Dendritic cell treated with granulocyte-macrophage colony-stimulating factor and Interleukin-4, amounts not matched to agents 40 ng/mL and 50 ng/mL, for 4 days (primary cell): ENCODE results near the gene RIT2.

ENCODE experiments used
- H3K27ac Mint-ChIP-seq: one replicate; pipeline ENCODE4 v1.8.0; 2022; ENCODE audit warnings: mild to moderate bottlenecking, mixed read lengths
- H3K27me3 Mint-ChIP-seq: one replicate; pipeline ENCODE4 v1.8.0; 2022; ENCODE audit warnings: mild to moderate bottlenecking, mixed read lengths
- H3K36me3 Mint-ChIP-seq: one replicate; pipeline ENCODE4 v1.8.0; 2022; ENCODE audit warnings: low read depth, mixed read lengths
- H3K4me1 Mint-ChIP-seq: one replicate; pipeline ENCODE4 v1.8.0; 2022; ENCODE audit warnings: low read depth, mixed read lengths
- H3K4me3 Mint-ChIP-seq: one replicate; pipeline ENCODE4 v1.8.0; 2022; ENCODE audit warnings: mild to moderate bottlenecking, moderate library complexity, mixed read lengths
- H3K9me3 Mint-ChIP-seq: one replicate; pipeline ENCODE4 v1.8.0; 2022; ENCODE audit warnings: mixed read lengths
- intact Hi-C: fragments of 100-400 bp; cut with micrococcal nuclease; formaldehyde crosslinking; loops from one replicate; pipeline ENCODE4 v1.15.0; 2022

Gene RIT2

DNA sequence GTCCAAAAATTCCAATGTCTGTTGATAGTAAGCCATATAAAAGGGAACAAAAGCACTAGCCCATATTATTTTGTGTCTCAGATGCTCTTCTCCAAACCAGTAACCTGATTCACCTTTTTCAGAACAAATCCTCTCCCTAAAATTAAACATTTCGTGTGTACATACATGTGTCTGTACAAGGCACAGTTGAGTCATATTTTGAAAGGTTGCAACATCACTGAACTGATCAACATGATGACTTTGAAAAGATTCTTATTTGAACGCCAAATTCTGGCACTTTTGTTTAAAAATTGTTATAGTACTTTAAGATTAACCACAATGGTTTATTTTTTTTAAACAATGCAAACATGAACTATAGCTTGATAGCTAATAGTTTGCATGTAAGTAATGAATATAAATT lies 102.5 kb downstream of the RIT2 start:
- H3K27me3 Mint-ChIP-seq, result no peaks in the 10 kb centered on the region
- no peak overlapping the region for H3K27ac Mint-ChIP-seq
- no peaks in the 10 kb centered on the region for H3K36me3 Mint-ChIP-seq
- intact Hi-C loops, result no loop called here
- no peaks in the 10 kb centered on the region for H3K4me1 Mint-ChIP-seq
- H3K9me3 Mint-ChIP-seq, result no peaks in the 10 kb centered on the region
- H3K4me3 Mint-ChIP-seq, result no peak overlapping the region

DNA sequence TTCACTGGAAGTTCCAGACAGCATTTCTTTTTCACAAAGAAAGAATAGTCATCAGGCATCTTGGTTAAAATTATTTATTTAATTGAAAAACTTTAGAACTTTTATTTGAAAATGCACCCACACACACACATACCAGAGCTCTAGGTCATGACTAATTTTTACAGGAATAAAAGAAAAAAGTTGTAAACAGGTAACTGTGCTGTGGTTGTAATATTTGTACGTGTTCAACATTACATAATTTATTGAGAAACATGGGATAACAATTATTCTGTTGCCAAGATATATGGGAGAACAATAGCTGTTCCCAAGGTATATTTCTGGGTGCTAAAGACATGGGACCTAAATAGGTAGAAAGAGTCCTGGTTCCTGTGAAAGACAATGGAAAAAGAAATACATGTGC lies 104.9 kb downstream of the RIT2 start:
- no peaks in the 10 kb centered on the region for H3K36me3 Mint-ChIP-seq
- no peaks in the 10 kb centered on the region for H3K4me1 Mint-ChIP-seq
- no peak overlapping the region for H3K4me3 Mint-ChIP-seq
- no peaks in the 10 kb centered on the region for H3K27me3 Mint-ChIP-seq
- H3K27ac Mint-ChIP-seq, result no peak overlapping the region
- no peaks in the 10 kb centered on the region for H3K9me3 Mint-ChIP-seq
- intact Hi-C loops, result no loop called here

DNA sequence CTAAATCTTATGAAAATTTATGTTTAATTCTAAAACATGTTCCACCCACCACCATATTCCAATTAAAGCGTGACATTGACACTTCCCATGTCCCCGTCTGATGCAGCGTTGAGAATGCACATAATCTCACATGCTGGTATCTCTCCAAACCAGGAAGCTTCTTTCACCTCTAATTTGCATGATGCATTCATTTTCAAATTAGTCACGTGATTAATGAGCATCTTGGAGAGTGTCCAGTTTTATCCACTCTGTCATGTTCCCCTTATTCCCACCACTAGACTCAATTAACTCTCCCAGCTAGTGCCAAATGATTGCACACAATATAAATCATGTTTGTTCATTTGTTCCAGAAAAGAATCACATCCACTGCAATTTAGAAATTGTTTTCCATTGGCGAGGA lies 105.8 kb downstream of the RIT2 start:
- Mint-ChIP-seq H3K4me1 (no peaks in the 10 kb centered on the region), H3K27ac (no peak overlapping the region), H3K27me3 (no peaks in the 10 kb centered on the region), H3K9me3 (no peaks in the 10 kb centered on the region), H3K36me3 (no peaks in the 10 kb centered on the region), H3K4me3 (no peak overlapping the region)
- intact Hi-C loops, result no loop called here

DNA sequence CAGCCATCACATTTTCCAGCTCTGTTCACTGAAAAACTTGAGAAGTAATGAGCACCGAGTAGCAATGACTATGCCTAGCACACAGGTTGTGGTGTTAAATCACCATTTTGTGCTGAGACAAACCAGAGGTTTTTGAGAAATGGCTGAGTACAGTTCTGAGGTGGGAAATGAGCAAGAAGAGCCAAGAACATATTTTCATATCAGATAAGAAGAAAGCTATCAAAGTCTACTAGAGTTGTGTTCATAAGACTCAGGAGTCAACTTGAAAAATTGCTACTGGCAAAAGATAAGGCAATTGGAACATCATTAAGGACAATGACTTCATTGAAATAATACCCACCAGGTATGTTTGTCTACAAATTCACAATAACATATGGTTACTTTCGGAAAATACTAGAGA lies 108.1 kb downstream of the RIT2 start:
- H3K36me3 Mint-ChIP-seq, result no peaks in the 10 kb centered on the region
- H3K4me1 Mint-ChIP-seq, result no peaks in the 10 kb centered on the region
- intact Hi-C loops, result no loop called here
- no peak overlapping the region for H3K27ac Mint-ChIP-seq
- H3K4me3 Mint-ChIP-seq, result no peak overlapping the region
- H3K9me3 Mint-ChIP-seq, result no peaks in the 10 kb centered on the region
- no peaks in the 10 kb centered on the region for H3K27me3 Mint-ChIP-seq

DNA sequence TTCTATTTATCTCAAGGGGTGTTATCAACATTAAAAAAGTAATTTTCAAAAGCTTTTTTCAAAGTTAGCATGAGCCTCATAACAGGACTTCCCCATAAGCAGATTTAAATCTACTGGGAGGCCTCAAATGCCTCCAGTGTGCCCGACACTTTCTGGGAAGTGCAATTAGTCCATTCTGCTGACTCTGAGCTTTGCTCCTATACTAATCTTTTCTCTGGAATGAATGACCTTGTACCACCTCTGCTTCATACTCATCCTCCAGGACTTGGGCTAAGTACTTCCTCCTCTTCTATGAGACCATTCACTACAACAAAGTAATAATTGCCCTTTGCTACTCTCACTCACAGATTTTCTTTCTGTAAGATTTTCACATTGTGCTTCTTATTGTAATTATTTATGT lies 111.1 kb downstream of the RIT2 start:
- Mint-ChIP-seq H3K4me3 (no peak overlapping the region), H3K9me3 (no peaks in the 10 kb centered on the region), H3K27me3 (no peaks in the 10 kb centered on the region), H3K36me3 (no peaks in the 10 kb centered on the region), H3K4me1 (no peaks in the 10 kb centered on the region), H3K27ac (no peak overlapping the region)
- intact Hi-C loops, result no loop called here

DNA sequence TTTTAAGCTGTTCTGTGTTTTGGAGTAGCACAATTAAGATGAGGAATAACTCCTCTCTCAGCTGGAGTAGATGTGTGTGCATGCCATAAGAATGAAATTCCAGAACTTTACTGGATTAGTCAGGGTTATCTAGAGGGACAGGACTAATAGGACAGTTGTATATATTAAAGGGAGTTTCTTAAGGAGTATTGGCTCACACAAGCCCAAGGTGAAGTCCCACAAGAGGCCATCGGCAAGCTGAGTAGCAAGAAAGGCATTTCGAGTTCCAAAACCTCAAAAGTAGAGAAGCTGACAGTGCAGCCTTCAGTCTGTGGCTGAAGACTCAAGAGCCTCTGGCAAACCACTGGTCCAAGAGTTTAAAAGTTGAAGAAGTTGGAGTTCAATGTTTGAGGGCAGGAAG lies 113.7 kb downstream of the RIT2 start:
- Mint-ChIP-seq H3K27me3 (no peaks in the 10 kb centered on the region), H3K4me3 (no peak overlapping the region), H3K4me1 (no peaks in the 10 kb centered on the region), H3K27ac (no peak overlapping the region), H3K36me3 (no peaks in the 10 kb centered on the region), H3K9me3 (no peaks in the 10 kb centered on the region)
- intact Hi-C loops, result no loop called here

DNA sequence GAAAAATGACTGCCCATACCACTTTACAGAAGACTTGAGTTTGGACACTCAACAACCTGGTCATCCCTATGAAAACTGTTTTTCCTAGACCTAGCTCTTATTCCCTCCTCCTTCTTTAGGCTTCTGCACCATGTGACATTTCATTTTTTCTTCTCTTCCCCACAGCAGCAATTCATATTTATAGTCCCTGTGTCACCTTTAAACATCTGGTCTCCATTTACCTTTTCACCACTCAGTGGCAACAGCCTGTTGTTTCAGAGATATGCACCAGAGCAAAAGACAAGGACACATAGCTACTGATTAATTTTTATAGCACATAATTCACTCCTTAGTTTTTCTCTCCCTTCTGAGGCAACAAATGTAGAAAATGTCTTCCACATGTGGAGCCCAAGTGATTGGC lies 118.7 kb downstream of the RIT2 start:
- no peak overlapping the region for H3K4me3 Mint-ChIP-seq
- H3K36me3 Mint-ChIP-seq, result no peaks in the 10 kb centered on the region
- no peak overlapping the region for H3K27ac Mint-ChIP-seq
- H3K27me3 Mint-ChIP-seq, result no peaks in the 10 kb centered on the region
- H3K4me1 Mint-ChIP-seq, result no peaks in the 10 kb centered on the region
- intact Hi-C loops, result no loop called here
- no peaks in the 10 kb centered on the region for H3K9me3 Mint-ChIP-seq

DNA sequence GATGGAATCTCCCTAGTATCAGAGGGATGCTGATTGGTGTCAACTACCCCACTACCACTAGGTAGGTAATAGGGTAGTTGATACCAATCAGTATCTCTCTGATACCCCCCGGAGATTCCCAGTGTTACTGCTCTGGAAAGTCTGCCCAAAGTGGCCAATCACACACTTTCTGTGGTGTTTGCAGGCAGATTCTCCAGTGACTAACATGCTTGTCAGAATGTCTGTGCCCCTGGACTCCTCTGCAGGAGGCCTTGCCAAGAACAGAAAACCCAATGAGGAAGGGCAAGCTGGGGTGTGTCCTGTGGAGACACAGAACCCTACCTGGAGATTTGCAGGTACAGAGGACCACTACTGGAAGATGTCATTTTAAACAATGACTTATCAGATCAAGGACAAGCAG lies 135.1 kb downstream of the RIT2 start:
- Mint-ChIP-seq H3K27ac (no peak overlapping the region), H3K4me3 (no peak overlapping the region), H3K9me3 (no peaks in the 10 kb centered on the region), H3K36me3 (no peaks in the 10 kb centered on the region), H3K4me1 (no peaks in the 10 kb centered on the region), H3K27me3 (no peaks in the 10 kb centered on the region)
- intact Hi-C loops, result no loop called here

DNA sequence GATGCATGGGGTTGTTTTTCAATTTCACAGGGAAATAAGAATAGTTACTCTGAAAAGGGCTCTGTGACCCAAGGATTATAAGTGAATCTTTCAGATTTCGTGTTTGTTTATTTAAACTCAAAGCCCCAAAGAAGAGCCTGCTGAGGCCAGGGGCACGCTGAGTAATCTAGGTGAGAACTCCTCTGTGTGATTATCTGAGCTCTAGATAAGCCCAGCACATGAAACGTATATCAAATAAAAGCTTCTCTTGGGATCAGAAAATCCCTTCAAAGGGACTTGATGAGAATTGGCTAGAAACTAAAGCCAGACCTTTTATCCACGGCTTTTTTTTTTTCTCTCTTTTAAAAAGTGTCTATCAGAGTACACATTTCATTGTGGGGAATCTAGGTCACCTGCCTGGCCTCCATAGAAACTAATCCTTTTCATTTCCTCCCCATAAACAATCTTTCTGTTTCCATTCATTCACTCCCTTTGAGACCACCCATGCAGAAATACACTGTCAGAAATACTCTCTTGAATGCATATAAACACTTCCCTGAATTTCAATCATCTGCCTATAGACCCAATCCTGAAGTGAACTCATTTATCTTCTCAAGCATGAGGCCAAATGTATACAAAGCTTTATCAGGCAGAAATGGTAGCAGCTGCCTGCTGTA lies 137.4 kb downstream of the RIT2 start:
- no peak overlapping the region for H3K4me3 Mint-ChIP-seq
- H3K9me3 Mint-ChIP-seq, result no peaks in the 10 kb centered on the region
- H3K36me3 Mint-ChIP-seq, result no peaks in the 10 kb centered on the region
- no peak overlapping the region for H3K27ac Mint-ChIP-seq
- intact Hi-C loops, result no loop called here
- no peaks in the 10 kb centered on the region for H3K27me3 Mint-ChIP-seq
- H3K4me1 Mint-ChIP-seq, result no peaks in the 10 kb centered on the region

DNA sequence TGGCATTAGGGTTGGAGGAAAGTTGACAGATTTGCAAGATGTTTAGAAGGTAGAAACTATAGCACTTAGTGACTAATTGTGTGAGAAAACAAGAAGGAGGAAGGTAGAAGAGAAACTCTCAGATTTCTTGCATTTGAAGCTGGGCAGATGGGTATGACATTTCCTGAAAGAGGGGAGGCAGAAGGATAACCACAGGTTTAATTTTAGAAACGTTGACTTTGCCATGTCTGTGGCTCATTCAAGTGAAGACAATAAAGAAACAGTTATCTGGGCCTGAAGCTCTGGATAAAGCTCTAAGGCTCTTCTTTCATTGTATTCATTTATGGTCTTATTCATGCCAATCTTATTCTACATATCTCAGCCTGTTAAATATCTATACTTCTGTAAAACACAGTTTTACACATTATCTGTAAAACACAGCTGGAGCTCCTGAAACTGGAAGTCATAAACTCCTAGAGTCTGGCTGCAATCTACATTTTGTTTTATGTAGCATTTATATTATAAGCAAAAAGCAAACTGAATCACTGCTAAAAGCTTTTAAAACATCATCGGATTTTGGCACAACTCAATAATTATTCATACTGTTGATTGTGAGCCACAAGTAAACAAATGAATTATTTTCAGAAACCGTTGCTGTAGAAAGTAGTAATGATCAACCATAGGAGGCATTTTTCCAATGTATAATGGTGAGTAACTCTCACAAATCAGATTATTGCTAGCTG lies 138.5 kb downstream of the RIT2 start:
- no peaks in the 10 kb centered on the region for H3K36me3 Mint-ChIP-seq

DNA sequence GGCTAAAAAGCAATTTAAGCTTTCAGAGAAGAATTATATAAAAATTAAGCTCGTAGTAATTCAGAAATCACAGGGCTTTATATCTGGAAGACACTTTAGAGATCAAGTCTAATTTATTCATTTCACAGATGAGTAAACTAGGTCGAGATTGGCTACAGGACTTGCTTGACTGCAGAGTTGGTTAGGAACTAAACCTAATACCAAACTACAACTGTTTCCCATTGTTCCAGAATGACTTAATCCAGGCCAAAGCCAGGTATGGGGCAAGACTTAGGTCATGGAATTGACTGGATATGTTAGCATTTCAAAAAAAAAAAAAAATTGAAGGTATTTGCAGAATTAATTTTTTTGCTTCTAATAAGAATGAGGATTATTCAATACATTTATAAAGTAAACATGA lies 146.1 kb downstream of the RIT2 start:
- Mint-ChIP-seq H3K27me3 (no peaks in the 10 kb centered on the region), H3K9me3 (no peaks in the 10 kb centered on the region), H3K36me3 (no peaks in the 10 kb centered on the region), H3K4me3 (no peak overlapping the region), H3K4me1 (no peaks in the 10 kb centered on the region), H3K27ac (no peak overlapping the region)
- intact Hi-C loops, result no loop called here

More for the DNA sequence above, 138.5 kb downstream of the RIT2 start:
- Mint-ChIP-seq H3K9me3 (no peaks in the 10 kb centered on the region), H3K4me1 (no peaks in the 10 kb centered on the region), H3K4me3 (no peak overlapping the region), H3K27me3 (no peaks in the 10 kb centered on the region), H3K27ac (no peak overlapping the region)
- intact Hi-C loops, result no loop called here

DNA sequence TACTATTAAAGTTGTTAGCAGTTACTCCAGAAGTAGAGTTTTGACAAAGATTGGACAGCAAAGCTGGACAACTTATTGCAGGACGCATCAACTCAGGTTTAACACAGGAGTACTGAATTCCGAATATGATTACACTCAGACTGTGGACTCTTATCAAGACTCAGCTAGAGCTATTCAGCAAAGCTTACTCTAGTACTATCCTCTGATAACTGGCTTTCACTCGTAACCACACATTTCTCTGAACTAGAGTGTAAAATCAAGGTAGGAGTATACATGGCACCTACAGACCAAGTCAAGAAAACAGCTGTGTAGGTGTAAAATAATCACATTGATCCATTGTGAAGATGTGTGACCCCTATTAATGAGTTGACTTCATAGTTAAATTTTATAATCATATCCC lies 154.2 kb downstream of the RIT2 start:
- Mint-ChIP-seq H3K4me1 (no peaks in the 10 kb centered on the region), H3K36me3 (no peaks in the 10 kb centered on the region), H3K27ac (no peak overlapping the region), H3K27me3 (no peaks in the 10 kb centered on the region), H3K9me3 (no peaks in the 10 kb centered on the region), H3K4me3 (no peak overlapping the region)
- intact Hi-C loops, result no loop called here

DNA sequence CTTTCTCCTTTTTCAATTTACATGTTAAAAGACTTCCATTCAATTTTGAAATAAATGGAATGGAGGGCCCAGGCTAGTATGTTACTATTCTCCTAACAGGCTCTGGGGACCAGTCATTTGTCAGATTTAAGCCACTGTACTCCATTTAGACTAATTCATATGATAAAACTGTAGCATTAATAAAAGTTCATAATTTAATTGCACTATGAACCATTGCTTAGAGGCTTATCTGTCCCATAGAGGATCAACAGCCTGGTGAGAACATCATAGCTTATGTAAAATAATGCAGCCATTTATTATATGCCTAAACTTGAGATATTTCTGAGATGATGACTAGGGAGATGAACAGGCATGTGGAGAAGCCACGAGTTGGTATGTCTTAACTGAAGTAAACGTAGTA lies 156.0 kb downstream of the RIT2 start:
- intact Hi-C loops, result no loop called here
- Mint-ChIP-seq H3K4me3 (no peak overlapping the region), H3K9me3 (no peaks in the 10 kb centered on the region), H3K4me1 (no peaks in the 10 kb centered on the region), H3K27ac (no peak overlapping the region), H3K27me3 (no peaks in the 10 kb centered on the region), H3K36me3 (no peaks in the 10 kb centered on the region)

DNA sequence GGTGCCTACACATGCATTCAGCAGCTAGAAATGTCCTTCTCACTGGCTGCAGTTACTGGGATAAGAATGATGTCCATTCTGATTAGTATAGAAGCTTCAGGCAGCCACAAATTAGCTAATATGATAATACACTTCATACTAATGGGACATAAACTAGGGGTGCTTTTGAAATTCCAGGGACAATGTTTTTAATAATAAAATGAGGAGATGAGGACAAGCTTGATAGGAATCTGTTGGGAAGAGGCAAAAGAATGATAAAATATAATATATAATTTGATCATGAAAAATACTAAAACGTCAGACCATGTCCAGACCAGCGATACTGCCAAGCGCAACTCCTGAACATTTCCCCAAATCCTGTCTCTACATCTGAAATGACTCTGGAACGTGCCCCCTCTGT lies 157.1 kb downstream of the RIT2 start:
- H3K9me3 Mint-ChIP-seq, result no peaks in the 10 kb centered on the region
- no peaks in the 10 kb centered on the region for H3K36me3 Mint-ChIP-seq
- no peaks in the 10 kb centered on the region for H3K27me3 Mint-ChIP-seq
- H3K27ac Mint-ChIP-seq, result no peak overlapping the region
- intact Hi-C loops, result no loop called here
- no peaks in the 10 kb centered on the region for H3K4me1 Mint-ChIP-seq
- H3K4me3 Mint-ChIP-seq, result no peak overlapping the region

DNA sequence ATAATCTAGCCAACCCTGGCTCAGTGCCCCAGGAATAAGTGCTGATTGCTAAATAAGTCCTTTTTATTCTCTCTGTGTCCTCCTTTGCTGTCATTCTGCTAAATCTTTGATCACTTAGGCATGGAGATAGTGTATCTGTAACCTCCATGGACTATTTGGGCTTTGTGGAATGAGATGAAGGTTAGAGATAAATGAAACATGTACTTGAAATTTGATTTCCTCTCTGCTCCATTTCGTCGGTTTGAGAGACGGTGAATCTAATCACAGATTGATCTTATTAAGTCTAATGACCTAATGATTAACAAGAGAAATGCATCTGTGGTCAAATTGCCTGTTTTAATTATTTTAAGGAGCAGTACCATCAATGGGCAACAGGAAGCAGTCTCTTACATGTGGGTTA lies 159.2 kb downstream of the RIT2 start:
- no peaks in the 10 kb centered on the region for H3K4me1 Mint-ChIP-seq
- H3K4me3 Mint-ChIP-seq, result no peak overlapping the region
- H3K9me3 Mint-ChIP-seq, result no peaks in the 10 kb centered on the region
- no peak overlapping the region for H3K27ac Mint-ChIP-seq
- intact Hi-C loops, result no loop called here
- H3K36me3 Mint-ChIP-seq, result no peaks in the 10 kb centered on the region
- no peaks in the 10 kb centered on the region for H3K27me3 Mint-ChIP-seq
